ENCODE data around the gene C11orf86. TPM values are rescaled to one million over a fixed set of nuclear protein-coding genes. Genes with fewer than 3 reads are reported as not detected.

C11orf86 gene
- total RNA-seq, 1 experiment from 2014 or later = 0.28 TPM

- DNase-seq (ENCODE audit: low read depth, low spot score) (no peak), ATAC-seq (0 out of 2 replicates have a peak, but pooled peaks have one; percentile 24)
- H3K4me1 ChIP-seq (ENCODE audit: control insufficient read depth, insufficient read depth, low read length) = peaks cover 4% of the 10 kb centered on the region; the same call in 1 of the 2 replicates
- H3K27ac ChIP-seq (ENCODE audit: low read length) = no peak overlapping the region
- in situ Hi-C loops (cut with HindIII; ENCODE audit: low pct_unique_long_range_greater_than_20kb, low sequenced_read_pairs) = no loop called here
- BruUV-seq (replicated peaks) = no TSS peak
- TF ChIP-seq POLR2AphosphoS5 (IDR thresholded peaks at IDR 0.05; ENCODE audit: low read depth, low read length) (no peak), TCF7L2 (IDR thresholded peaks at IDR 0.05; ENCODE audit: low read depth, low read length) (no peak), SIN3A (IDR thresholded peaks at IDR 0.05; ENCODE audit: borderline replicate concordance, insufficient read depth, low read depth, low read length) (no peak), REST (IDR thresholded peaks at IDR 0.05; ENCODE audit: insufficient read depth in 1 of 2, low read depth in 2 of 2, low read length in 1 of 2) (no peak), CTCF (IDR thresholded peaks at IDR 0.05) (no peak)
- intact Hi-C loops (cut with micrococcal nuclease; ENCODE audit: unreplicated experiment) = no loop called here
- H3K9me3 ChIP-seq (ENCODE audit: control insufficient read depth, insufficient read depth, low read depth, low read length) = no peaks in the 10 kb centered on the region
- no peak overlapping the region for H3K4me3 ChIP-seq (ENCODE audit: low read depth in 2 of 2, low read length in 2 of 2)
- CTCF ChIA-PET = no interaction called here
- POLR2A ChIA-PET = interaction anchor here (0.7 kb wide), 1 partner anchor 92 kb away, joined by 5 read pairs; no protein-coding TSS in a partner anchor
- no peaks in the 10 kb centered on the region for H3K36me3 ChIP-seq (ENCODE audit: control insufficient read depth, insufficient read depth, low read length)
- H3K27me3 ChIP-seq (ENCODE audit: control insufficient read depth, insufficient read depth, low read length) = no peaks in the 10 kb centered on the region
These were observed 7.3 kb upstream of the C11orf86 start for GRCh38 chr11:66967670-66968425.

- no TSS peak for BruUV-seq (replicated peaks)
- in situ Hi-C loops (cut with HindIII; ENCODE audit: low pct_unique_long_range_greater_than_20kb, low sequenced_read_pairs) = no loop called here
- CTCF ChIA-PET = interaction anchor here (0.6 kb wide), 1 partner anchor 10 kb away, joined by 7 read pairs; no protein-coding TSS in a partner anchor
- H3K4me1 ChIP-seq (ENCODE audit: control insufficient read depth, insufficient read depth, low read length) = peaks cover 14% of the 10 kb centered on the region
- H3K9me3 ChIP-seq (ENCODE audit: control insufficient read depth, insufficient read depth, low read depth, low read length) = no peaks in the 10 kb centered on the region
- no peak for ATAC-seq
- POLR2A ChIA-PET = no interaction called here
- no peak for DNase-seq (ENCODE audit: low read depth, low spot score)
- TF ChIP-seq TCF7L2 (IDR thresholded peaks at IDR 0.05; ENCODE audit: low read depth, low read length) (no peak), SIN3A (IDR thresholded peaks at IDR 0.05; ENCODE audit: borderline replicate concordance, insufficient read depth, low read depth, low read length) (no peak), POLR2AphosphoS5 (IDR thresholded peaks at IDR 0.05; ENCODE audit: low read depth, low read length) (no peak), REST (IDR thresholded peaks at IDR 0.05; ENCODE audit: insufficient read depth in 1 of 2, low read depth in 2 of 2, low read length in 1 of 2) (no peak), CTCF (IDR thresholded peaks at IDR 0.05) (no peak)
- intact Hi-C loops (cut with micrococcal nuclease; ENCODE audit: unreplicated experiment) = no loop called here
- no peaks in the 10 kb centered on the region for H3K27me3 ChIP-seq (ENCODE audit: control insufficient read depth, insufficient read depth, low read length)
- no peak overlapping the region for H3K4me3 ChIP-seq (ENCODE audit: low read depth in 2 of 2, low read length in 2 of 2)
- H3K36me3 ChIP-seq (ENCODE audit: control insufficient read depth, insufficient read depth, low read length) = no peaks in the 10 kb centered on the region
- H3K27ac ChIP-seq (ENCODE audit: low read length) = no peak overlapping the region
These were observed 5.4 kb upstream of the C11orf86 start for GRCh38 chr11:66969584-66970225.
